HG03135 (cell line): ENCODE measurements around the gene BCL2.
A peak's percentile ranks its signal among the peaks of the same experiment; 100 is the strongest.

Experiments used
- ATAC-seq: cut with Tn5 transposase; IDR thresholded peaks from one replicate; pipeline ENCODE4 v1.9.1; 2021; ENCODE audit warnings: mild to moderate bottlenecking, moderate library complexity; ENCODE audit not compliant: unreplicated experiment

Gene BCL2

DNA sequence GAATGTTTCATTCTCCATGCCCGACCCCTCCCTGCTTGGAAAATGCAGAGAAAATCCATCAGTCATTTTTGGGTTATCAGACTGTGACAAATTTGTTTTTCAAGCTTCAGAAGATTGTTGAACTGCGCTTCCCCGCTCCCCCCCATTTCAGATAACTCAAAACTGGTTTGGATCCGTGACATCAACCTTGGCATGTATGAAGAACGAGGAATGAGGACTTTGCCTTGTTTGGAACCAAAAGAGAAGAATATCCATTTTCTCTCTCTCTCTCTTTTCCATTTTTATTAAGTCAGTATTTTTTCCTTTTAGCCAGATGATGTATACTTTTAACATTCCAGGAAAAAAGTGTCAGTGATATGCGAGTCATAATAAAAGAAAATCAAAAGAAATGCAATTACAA lies 171.6 kb downstream of the BCL2 start:
- ATAC-seq, result no peak

DNA sequence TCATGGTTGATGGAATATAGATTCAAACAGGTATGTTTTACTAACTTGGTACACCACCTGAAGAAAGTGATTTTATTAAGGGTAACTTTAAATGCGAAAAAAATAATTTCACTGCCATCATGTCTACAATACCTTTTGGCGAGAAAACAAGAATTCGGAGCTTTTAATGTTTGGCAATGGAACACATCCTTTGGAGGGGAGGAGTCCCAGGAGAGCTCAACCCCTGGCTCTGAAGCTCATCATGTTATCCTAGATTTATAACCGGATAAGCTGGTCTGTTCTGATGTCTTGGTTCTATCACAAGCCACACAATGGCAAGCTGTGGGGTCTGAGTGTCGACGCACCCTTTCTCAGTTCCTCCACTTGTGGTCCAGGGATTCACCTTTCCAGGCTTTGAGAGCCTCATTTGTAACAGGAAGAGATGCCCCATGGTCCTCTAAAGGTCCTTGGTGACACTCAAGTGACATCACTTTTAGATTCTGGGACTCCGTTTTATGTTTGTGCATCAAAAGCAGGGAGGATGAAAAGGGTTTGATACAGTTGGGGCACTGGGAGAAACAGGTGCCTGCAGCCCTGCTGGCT lies 172.7 kb downstream of the BCL2 start:
- ATAC-seq, result no peak

DNA sequence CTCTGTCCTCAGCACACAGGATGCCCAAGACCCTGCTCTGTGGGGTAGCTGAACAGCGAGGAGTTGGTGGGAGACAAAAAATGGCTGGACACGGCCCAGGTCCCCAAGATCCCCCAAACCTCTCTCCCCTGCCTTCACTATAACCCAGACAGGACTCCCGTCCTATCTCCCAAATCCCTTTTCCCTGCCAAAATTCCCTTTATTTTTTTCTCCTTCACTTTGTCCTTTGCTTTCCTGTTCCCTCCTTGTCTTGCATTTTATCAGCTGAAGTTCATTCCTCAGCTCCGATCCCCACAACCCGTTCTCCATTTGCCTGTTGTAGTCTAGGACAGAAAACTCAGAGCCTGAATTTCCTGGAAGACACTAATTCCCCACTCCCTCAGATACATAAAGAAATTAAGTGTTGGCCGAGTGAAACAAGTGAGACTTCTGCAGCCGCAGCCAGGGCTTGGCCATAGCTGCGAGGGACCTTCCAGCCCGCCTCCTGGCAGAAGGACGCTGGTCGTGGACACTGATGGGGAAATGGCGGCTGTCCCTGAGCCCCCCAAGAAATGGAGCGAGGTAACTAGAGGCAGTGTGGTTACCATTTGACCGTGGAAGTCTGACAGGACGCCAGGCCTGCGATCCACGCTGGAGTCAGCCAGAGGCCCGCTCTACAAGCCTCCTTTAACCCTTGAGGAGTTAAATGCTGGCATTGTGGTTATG lies 173.6 kb downstream of the BCL2 start:
- no peak for ATAC-seq

DNA sequence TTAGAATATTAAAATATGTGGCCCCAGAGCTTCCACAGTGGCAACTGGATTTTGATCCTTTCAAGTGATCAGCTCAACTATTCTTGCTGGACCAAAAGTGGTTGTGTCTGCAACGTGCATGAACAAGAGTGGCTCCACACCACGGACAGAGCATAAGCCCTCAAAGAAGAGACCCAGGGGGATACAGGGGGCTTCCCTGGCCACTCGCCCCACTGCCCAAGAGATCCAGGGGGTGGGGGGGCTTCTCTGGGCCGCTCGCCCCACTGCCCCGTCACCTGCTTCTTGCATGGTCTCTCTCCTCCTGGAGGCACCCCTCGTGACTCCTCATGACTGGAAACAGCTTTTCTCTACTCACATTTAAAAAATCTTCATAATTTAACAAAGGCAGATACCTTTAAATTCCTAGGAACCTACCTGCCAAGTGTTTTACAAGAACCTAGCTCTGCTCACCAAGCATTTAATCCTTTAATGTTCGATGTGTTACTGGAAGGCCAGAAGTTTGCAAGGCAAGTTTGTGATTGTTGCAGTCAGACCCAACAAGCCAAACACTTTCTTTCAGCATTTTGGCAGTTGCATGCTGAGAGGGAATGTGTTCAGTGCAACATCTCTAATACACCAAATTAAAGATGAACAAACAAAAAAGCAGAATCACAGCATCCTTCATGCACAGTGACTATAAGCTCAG lies 174.3 kb downstream of the BCL2 start:
- ATAC-seq, result no peak

DNA sequence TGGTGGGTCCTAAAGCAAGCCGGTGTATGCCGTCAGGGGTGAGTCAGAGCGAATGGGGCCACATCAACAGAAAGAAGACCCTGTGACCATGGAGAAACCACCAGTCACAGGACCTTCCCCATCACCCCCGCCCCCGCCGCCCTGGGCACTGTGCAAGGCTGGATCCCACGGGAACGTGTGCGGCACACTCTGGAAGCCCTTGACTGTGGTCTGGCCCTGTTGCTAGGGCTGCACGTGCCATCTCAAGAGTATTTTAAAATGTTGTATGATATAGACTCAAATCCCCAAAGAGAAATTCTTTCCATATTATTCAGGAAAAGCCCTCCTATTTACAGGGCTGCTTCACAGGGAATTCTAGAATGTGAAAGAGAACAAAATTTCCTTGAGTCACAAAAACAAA lies 174.8 kb downstream of the BCL2 start:
- no peak for ATAC-seq

DNA sequence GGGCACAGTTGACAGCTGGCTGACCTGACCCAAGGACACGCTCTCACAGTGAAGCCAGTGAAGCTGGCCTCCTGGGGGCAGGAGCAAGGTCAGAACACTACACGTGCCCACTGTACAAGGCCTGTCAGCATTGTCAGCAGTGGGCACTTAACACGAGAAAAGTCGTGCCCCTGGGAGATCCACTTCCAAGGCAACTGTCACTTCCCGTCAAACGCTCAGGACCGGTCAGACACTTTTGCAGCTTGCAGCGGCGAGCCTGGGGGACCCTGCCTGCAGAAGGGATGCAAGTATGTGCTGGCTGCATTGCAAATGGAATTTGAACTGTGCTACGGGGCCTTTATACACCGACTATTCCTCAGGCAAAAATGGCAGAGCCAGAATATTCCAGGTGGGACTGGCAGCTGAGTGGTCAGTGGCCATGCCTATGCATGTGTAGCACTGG lies 176.2 kb downstream of the BCL2 start:
- ATAC-seq, result no peak

DNA sequence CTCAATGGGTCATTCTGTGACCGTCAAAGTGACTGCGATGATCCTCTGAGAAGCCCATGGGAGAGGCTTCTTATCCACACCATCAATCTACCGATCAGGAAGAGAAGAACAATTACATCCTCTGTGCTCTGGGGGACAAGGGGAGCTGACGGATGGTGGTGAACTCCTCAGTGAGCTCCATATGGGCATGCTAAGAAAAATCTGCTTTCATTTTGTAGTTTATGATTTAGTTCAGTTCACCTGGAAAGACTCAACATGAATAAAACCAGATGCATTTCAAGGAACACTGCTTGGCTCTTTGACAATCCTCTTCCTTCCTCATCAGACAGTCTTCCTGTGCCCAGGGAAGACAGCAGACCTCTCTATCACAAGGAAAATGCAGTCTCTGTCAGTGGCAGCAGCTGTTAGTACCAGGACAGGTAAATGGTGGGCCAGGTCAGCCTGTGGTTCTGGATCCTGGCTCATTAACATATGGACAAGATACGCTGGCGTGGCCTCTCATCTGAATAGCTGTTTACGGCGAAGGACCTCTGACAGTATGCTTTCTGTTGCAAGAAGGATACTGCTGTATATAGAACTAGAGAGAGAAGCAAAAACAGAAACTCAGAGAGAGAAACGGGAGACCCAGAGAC lies 176.9 kb downstream of the BCL2 start:
- ATAC-seq, result no peak

DNA sequence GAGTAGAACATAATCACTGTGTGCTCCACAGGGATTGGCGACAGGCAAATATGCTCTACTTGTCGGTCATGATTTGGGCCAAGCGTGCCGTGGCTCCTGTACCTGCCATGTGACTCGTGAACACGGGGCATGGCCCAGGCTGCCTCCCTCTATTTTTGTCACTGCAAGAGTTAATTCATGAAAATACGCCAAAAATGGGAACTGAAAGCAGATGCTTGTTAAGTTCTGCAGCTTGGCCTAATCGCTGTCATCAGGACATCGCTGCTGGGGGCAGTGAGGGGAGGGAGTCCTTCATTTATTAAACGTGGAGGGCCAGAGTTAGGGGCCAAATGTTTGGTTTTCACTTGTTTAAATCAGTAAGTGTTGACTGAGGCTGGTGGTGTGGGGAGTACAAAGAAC lies 177.8 kb downstream of the BCL2 start:
- peak; percentile 39 for ATAC-seq

DNA sequence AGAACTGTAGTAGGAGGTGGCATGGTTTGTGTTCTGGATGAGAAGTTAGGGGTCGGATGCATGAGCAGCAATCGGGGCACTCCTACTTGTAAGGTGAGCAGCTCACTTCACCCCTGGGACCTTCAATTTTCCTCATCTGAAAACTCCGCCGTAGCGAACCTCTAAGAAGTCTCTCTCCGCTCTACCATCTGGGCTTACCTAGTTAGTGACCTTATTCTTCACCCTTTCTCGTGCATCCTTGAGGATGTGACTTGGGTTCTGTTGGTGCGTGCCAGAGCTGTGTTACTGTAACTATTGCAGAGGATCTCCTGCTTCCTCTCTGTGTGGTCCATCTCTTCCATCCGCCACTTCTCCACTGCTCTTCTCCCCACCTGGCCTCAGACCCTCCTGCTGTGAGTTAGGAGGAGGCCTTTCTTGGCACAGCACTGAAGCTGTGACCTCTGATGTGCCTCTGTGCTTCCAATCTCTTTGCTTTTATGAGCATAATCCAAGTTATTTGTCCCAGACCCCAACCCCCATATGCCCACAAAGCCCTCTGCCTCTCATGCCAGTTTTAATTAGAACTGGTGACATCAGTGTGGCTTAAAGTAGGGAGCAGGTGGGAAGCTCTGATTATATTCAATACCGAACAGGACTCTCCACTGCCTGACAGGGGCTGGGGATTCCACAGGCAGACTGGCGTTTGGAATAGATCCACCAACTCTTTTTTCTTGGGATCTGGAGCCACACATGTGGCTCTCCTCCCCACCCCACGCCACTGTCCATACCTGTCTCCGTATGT lies 178.4 kb downstream of the BCL2 start:
- no peak for ATAC-seq

DNA sequence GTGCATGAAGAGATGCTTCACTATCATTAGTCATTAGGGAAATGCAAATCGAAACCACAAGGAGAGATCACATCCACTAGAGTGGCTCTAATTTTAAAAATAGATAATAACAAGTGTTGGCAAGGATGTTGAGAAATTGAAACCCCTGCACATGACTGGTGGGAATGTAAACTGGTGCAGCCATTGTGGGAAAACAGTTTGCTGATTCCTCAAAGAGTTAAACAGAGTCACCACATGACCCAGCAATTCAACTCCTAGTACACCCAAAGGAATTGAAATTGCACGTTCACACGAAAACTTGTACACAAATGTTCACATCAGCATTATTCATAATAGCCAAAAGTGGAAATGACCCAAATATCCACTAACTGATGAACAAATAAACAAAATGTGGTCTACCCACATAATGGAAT lies 179.5 kb downstream of the BCL2 start:
- no peak for ATAC-seq

DNA sequence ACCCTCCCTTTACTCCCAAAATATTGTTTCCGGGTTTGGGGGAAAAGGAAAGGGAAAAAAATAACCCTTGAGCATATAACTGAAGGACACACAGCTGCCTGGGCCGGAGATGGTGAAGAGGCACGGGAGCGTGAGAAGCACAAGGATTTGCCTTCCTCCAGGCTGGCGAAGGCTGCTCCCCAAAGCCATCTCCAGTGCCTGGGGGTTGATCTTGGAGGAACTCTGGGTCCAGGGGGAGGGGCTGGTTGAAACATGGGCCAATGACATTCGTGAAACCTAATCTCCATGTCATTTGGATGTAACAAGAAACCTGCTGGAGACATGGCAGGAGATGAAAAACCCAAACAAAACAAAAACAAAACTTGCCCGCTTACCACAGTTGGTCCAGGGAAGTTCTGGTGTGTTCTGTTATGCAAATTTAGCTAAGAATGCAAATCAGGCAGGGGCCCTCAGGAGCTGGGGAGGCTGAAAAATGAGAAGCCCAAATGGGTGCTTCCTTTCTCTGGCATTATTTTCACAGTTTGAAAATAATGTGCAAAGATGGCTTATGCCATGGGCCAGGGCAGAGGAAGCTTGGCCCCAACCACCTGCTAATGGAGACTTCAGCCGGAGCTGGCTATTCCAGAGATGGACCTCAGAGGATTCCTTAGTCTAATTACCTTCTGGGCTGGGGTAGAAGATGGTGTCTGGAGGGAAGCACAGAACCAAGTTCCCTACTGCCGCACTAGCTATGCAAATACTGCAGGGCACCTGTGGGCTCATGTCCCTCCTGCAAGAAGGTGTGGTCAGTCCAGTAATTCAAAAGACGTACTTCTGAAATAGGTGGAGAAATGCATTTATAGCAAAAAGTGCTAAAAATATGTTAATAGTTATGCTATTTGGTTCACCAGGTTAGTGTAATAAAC lies 180.9 kb downstream of the BCL2 start:
- peak; percentile 59 for ATAC-seq

DNA sequence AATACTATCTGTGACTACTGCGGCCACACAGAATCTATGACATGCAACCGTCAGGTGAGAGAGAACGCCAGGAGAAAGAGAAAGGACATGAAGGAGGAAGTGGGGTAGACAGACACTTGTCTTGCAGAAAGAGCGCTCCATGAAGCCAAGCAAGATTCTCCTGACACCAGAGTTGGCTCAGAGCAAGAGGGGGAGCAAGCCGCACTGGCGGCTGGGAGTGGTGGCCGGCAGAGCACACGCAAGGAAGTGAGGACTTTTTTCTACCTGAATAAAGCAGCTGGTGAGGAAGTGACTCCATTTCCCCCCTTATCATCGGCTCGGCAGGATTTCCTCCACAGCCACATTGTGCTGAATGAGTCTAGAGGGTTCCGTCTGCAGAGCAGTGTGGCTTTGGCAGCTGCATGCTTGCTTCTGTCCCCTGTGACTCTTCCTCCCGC lies 181.6 kb downstream of the BCL2 start:
- peak; percentile 24 for ATAC-seq

DNA sequence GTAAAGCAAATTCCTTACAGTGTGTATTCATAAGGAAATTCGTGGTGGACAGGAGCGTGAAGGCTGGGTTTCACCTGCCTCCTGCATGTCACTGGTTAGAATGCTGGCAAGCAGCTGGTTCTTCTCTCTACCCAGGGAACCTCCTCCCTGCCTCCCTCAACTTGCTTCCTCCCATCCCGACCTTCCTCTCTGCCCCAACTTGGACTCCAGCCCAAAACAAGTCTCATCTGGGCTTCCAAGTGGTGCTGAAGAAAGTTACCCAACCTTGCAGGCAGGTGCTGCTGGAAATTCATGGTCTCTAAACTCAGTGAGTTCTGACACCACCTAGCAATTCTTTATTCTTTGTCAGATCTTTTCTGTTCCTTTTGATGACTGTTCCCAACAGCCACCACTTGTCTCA lies 184.5 kb downstream of the BCL2 start:
- no peak for ATAC-seq

DNA sequence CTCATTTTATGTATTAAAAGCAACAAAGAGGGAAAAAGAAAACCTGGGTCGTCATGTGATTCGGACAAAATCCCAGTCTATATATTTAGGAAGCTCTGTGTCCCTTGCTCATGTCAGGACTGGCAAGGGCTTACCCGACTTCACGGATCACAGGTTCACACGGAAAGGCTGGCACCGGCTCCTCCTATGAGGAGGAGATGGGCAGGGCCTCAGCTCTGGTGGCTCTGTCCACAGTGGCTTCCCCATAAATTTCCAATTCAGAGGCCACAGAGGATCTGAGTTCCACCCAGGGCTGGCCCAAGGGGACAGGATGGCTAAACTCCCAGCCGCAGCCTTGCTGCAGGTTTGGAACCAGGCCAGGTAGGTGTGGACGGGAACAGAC lies 186.8 kb downstream of the BCL2 start:
- ATAC-seq, result no peak

DNA sequence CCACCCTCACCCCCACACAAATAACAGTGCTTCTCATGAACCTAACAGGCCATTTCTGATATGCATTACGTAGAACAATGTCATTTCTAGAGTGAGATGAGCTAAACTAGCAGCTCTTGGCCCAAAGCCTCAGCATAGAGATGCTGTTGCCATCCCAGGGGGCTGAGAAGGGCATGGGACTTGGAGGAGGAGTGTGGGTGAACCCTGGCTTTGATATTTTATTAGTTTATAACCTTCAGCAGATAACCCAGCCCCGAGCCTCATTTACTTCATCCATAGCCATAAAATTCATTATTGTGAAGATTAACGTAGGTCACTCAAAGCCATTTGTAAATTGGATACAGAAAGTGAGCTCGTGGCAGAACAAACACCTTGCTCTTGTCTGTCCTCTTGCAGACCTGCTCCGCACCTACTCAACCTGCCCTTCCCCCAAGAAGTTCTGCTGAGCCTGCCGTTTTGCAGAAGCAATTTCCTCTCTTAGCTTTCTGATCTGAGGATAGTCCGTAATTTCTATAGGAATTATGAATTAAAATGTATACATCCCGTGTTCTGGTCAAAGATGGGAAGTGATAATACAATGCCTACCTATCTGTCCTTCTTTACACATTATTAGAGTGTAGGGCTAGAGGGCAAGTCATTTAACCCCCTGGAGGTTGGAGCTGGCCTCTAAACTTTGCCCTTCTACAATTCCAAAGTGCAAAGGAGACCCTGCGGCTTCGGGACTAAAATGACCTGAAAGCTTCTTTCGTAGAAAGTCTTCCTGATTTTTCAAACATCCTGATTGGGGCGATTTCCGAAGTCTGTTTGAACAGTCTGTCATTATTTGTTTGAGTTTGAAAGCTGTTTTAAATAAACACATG lies 187.4 kb downstream of the BCL2 start:
- ATAC-seq, result no peak

DNA sequence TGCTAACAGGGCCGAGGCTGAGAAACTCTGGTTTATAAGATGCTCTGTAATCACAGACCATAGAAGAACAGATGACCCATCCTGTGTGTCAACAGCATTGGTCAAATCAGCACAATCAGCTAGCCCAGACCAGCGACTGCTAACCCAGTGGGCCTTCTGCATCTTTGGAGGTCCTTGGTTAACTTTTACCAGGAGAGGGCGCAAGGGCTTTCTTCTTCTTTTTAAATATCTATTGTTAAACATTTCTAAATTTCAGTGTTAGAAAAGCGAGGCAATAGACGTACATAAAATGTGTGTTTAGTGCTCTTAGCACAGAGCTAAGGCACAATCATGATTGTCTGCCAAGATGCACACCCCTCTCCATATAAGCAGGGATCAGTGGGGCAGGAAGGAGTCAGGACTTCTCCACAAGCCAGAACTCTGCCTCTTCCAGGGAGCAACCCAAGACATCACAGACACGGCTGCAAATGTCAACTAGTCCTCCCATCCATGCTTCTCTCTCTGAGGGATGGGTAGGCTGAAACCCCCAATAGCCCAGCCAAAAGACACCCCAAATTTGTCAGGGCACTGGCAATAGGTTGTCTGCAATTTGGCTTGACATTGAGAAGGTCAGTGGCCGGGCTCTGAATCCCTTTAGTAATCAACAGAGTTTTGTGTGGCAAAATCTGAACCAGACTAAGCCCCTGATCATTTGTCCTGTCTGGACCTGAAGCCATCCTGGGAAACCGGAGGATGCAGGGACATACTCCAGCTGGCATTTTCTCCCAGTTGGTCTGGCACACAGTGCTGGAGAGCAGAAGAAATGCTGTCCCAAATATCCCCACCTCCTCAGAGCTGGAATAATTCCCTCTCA lies 188.2 kb downstream of the BCL2 start:
- no peak for ATAC-seq

DNA sequence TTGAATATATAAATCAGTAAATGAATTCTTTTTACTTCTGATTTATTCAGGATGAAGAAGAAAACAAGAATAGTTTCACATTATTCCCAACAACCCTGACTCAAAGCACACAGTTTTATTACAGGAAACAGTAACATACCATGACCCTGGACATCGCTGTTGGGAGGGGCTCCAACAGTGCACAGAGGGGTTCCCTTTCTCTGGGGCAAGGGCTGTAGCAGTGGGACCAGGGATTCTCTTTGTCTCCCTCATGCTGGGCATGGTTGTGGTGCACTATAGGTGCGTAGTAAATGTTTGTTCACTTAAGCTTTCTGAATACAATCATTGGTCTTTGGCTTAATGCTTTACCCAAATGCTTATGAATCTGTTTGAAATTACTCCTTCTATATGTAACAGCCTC lies 189.4 kb downstream of the BCL2 start:
- ATAC-seq, result no peak
